GM12864 (cell line): Measurements from ENCODE around the gene KAT2A.
A peak's percentile ranks its signal among the peaks of the same experiment; 100 is the strongest.

Experiments
- DNase-seq: peaks from one replicate; pipeline ENCODE4 v3.0.0-alpha.2; 2011; ENCODE audit warnings: low read depth
- H3K4me3 ChIP-seq: 2 replicates; pipeline ENCODE4 v1.5.1; 2011; ENCODE audit warnings: mild to moderate bottlenecking, low read depth, low read length, control low read depth
- CTCF ChIP-seq: IDR thresholded peaks from 2 replicates; pipeline ENCODE4 v1.5.1; 2011; ENCODE audit warnings: low read depth, mild to moderate bottlenecking, moderate library complexity, low read length, control low read depth, inconsistent platforms; ENCODE audit errors: missing control alignments

Gene KAT2A

DNA sequence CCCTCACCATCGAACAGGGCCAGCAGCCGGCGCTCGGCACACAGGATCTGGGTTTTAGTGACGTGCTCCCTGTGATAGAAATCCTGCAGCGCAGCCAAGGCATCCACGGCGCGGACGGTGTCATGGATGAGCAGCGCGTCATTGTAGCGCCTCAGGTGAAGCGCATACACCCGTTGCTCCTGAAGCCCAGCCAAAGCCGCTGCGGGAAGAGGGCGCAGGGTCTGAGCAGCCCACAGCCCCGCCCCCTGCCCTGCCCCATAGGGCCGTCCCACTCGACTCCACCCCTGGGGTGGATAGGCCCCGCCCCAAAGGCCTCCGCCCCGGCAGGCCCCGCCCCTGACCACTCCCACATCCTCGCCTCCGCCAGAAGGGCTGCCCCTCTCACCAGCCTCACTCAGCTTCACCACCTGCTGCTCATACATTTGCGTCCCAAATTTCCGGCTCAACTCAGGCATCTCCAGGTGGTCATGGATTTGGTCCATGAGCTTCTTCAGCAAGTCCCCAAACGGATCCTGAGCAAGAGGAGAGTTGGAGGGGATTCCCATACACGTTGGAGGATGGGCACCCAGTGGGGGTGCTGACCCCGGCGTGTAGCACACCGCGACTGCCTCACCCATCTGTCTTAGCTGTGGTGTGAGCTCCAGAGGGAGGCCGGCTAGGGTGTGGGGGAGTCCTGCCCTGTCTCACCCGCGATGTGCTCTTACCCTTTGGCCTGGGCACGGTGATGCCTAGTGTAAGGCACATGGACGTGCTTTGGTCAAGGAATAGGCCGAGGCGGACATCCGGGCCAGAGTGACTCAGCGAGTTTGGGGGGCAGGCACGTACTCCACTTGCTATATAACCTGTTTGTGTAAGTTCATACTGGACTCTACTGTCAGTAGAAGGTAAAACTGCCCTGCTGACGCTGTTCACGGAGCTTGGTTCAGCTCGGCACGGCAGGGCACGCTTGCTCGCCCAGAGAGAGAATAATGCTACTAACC, 13.3 kb downstream of the KAT2A start:
- no peak overlapping the region for H3K4me3 ChIP-seq
- TF ChIP-seq CTCF: no peak
- no peak for DNase-seq

GRCh38 chr17:42107124-42107523, 14.0 kb downstream of the KAT2A start:
- H3K4me3 ChIP-seq: no peak overlapping the region
- no peak for TF ChIP-seq CTCF
- no peak for DNase-seq

DNA sequence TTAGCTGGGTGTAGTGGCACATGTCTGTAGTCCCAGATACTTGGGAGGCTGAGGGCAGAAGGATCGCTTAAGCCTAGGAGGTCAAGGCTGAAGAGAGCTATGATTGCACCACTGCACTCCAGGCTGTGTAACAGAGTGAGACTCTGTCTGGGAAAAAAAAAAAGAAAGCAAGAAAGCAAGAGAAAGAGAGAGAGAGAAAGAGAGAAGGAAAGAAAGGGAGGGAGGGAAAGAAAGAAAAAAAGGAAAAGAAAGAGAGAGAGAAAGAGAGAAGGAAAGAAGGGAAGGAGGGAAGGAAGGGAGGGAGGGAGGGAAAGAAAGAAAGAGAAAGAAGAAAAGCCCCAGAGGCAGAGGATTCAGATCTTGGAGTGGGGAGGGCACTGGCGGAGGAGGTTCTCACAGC, 15.2 kb downstream of the KAT2A start:
- no peak for DNase-seq
- TF ChIP-seq CTCF: no peak
- no peak overlapping the region for H3K4me3 ChIP-seq

- no peak for DNase-seq
- H3K4me3 ChIP-seq: no peak overlapping the region
- TF ChIP-seq CTCF: no peak
Measured at GRCh38 chr17:42104264-42104663, 16.9 kb downstream of the KAT2A start.

GRCh38 chr17:42103221-42103954, 17.8 kb downstream of the KAT2A start:
- TF ChIP-seq CTCF: no peak
- no peak overlapping the region for H3K4me3 ChIP-seq
- no peak for DNase-seq

GRCh38 chr17:42101513-42102292, 19.5 kb downstream of the KAT2A start:
- DNase-seq: no peak

More at GRCh38 chr17:42101513-42102292, 19.5 kb downstream of the KAT2A start:
- no peak overlapping the region for H3K4me3 ChIP-seq
- peak; percentile 95 for TF ChIP-seq CTCF
